ENCODE results near the gene THAP7. TPM values are rescaled to one million over a fixed set of nuclear protein-coding genes. Genes with fewer than 3 reads are reported as not detected.

THAP7 gene
- total RNA-seq, 1 donor = 21.8 TPM

DNA sequence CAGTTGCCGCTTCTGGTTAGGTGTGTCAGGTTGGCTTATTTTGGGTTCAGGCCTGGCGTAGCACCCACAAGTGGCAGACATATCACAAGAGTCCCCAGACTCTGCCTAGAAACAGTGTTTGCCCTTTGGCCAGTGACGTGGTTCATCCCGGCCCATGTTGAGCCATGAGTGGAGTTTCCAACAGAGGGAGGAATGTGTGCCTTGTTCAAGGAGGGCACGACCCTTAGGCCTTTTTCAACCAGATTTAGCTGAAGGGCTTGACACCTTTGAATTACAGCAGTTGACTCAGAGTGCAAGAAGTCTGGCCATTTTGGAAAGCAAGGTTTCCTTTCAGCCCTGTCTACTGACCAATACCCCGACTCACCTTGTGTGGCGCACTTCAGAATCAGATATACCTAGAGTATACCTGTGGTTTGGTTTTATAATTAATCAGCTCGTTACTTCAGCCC is 50.0 kb downstream of the THAP7 start:
- no peak overlapping the region for H3K4me3 ChIP-seq (ENCODE audit: low read depth, low read length)
- DNase-seq (ENCODE audit: low read depth) = no peak
- TF ChIP-seq, protein P1, sequence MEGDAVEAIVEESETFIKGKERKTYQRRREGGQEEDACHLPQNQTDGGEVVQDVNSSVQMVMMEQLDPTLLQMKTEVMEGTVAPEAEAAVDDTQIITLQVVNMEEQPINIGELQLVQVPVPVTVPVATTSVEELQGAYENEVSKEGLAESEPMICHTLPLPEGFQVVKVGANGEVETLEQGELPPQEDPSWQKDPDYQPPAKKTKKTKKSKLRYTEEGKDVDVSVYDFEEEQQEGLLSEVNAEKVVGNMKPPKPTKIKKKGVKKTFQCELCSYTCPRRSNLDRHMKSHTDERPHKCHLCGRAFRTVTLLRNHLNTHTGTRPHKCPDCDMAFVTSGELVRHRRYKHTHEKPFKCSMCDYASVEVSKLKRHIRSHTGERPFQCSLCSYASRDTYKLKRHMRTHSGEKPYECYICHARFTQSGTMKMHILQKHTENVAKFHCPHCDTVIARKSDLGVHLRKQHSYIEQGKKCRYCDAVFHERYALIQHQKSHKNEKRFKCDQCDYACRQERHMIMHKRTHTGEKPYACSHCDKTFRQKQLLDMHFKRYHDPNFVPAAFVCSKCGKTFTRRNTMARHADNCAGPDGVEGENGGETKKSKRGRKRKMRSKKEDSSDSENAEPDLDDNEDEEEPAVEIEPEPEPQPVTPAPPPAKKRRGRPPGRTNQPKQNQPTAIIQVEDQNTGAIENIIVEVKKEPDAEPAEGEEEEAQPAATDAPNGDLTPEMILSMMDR (IDR thresholded peaks at IDR 0.05; ENCODE audit: insufficient read depth, low read length) = no peak

DNA sequence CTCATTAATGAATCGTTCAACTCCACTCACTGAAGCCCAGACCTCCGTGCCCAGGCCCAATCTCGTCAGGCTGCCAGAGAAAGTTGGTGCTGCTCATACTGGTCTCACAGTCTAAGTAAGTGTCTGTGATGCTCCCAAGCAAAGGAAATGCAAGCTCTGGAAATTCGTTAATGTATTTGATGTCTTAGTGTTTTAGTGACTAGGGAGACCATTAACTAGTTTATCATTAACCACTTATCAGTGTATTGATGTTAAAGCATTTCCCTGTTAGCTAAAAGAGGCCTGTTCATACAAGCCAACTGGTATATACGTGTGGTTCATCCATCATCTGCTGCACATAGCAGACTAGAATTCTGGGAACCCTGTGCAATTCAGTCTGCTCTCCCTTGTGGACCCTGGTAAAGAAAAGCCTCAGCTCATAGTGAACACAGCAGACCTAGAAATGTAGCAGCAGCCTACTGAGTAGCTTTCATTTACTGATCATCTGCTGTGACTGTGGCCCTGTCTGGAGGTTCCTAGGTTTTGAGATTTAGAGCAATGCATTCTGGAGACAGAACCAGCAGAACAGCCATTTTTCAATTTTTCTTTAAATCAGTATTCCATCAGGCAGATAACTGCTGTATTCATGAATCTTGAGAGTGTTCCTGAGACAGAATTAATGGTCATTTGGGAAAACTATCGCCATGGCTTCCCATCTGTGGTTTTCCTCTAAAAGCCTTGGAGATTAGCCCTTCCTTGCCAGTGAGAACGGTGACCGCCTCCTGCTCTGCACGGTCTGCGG is 50.6 kb downstream of the THAP7 start:
- TF ChIP-seq, protein P1 (IDR thresholded peaks at IDR 0.05; ENCODE audit: insufficient read depth, low read length) = no peak
- no peak overlapping the region for H3K4me3 ChIP-seq (ENCODE audit: low read depth, low read length)
- DNase-seq (ENCODE audit: low read depth) = no peak

DNA sequence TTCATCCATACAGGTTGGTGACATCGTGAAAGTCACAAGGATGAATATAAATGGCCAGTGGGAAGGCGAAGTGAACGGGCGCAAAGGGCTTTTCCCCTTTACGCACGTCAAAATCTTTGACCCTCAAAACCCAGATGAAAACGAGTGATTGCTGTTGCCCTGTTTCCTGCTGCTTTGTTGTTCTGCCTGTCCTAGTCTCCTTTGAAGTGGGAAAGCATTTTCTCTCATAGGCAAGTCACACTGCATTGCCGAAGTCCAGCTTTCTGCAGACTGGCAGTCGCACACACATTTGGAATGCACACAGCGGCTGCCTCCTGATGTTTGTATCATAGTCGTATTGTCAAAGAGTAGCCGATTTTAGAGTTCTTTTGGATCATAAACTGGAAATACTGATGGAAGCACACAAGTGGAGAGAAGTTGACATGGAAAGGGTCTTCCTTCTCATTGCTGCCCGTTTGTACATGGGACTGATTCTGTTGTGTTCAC is 52.2 kb downstream of the THAP7 start:
- H3K4me3 ChIP-seq (ENCODE audit: low read depth, low read length) = no peak overlapping the region
- DNase-seq (ENCODE audit: low read depth) = no peak
- TF ChIP-seq, protein P1 (IDR thresholded peaks at IDR 0.05; ENCODE audit: insufficient read depth, low read length) = no peak

Small RNAs within 50 kb of the gene (small RNA-seq; reads per million reads assigned to genes)
- not detected for gene MIR649

Other genes starting within 250 kb of the THAP7 start
- gene SERPIND1, start 228.0 kb downstream of the THAP7 start, total RNA-seq (ENCODE audit: low replicate concordance) = 0.09 TPM in 1 of 2 replicates, not detected in the other
- gene PI4KA, start 143.3 kb downstream of the THAP7 start, total RNA-seq (ENCODE audit: low replicate concordance) = 34.8 and 49.9 TPM in 2 replicates
- 10.6 and 15.5 TPM in 2 replicates for gene SNAP29, start 143.1 kb downstream of the THAP7 start, total RNA-seq (ENCODE audit: low replicate concordance)
- gene CRKL, start 84.7 kb downstream of the THAP7 start, total RNA-seq (ENCODE audit: low replicate concordance) = 35.0 and 44.7 TPM in 2 replicates
- gene AIFM3, start 34.9 kb downstream of the THAP7 start, total RNA-seq (ENCODE audit: low replicate concordance) = 0.45 and 1.7 TPM in 2 replicates
- gene LZTR1, start 19.8 kb downstream of the THAP7 start, total RNA-seq (ENCODE audit: low replicate concordance) = 27.2 and 53.5 TPM in 2 replicates
- 0.63 and 5.9 TPM in 2 replicates for gene P2RX6, start 13.0 kb upstream of the THAP7 start, total RNA-seq (ENCODE audit: low replicate concordance)
- gene SLC7A4, start 30.4 kb upstream of the THAP7 start, total RNA-seq (ENCODE audit: low replicate concordance) = 0.09 TPM in 1 of 2 replicates, not detected in the other
- gene LRRC74B, start 43.8 kb upstream of the THAP7 start, total RNA-seq (ENCODE audit: low replicate concordance) = not detected in 2 replicates

All from fibroblast of the aortic adventitia (primary cell).